GM12874 (cell line): ENCODE measurements around the gene ANO10.

Experiments used
- CTCF ChIP-seq: IDR thresholded peaks from 2 replicates; pipeline ENCODE4 v1.5.1; 2011; ENCODE audit warnings: low read depth, mild to moderate bottlenecking, control low read depth, low read length, moderate library complexity; ENCODE audit not compliant: insufficient read depth

Gene ANO10

GRCh38 chr3:43537225-43537624 lies 84.6 kb downstream of the ANO10 start:
- TF ChIP-seq CTCF = no peak

DNA sequence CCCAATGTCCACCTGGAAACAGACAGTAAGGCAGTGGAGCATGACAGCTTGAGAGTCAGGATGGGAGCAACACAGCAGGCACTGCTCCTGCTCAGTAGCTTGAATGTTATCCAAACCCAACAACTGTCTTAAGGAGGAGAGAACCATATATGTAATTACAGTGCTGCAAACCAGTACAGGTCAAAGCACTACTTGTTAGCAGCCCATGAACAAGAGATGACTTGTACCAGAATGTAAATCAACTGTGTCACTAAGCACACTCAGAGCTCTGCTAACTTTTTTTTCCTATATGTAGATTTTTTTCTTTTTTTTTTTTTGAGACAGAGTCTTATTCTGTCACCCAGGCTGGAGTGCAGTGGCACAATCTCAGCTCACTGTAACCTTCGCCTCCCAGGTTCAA lies 87.1 kb downstream of the ANO10 start:
- TF ChIP-seq CTCF = no peak

GRCh38 chr3:43533009-43533408 lies 88.8 kb downstream of the ANO10 start:
- TF ChIP-seq CTCF = no peak

DNA sequence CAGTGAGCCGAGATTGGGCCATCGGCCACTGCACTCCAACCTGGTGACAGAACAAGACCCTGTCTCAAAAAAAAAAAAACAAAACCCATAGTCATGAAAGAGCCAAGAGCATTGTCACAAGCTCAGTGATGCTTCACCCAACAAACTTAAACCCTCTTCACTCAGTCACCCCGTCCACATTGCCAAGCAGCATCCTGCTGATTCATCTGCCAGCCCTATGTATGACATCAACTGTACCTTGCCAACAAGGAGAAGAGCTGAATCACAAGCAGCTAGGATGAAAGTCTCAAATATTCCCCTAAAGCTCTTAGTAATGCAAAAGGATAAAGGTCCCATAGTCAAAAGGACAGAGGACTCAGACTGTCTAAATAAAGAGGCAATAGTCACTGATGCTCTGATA lies 90.0 kb downstream of the ANO10 start:
- TF ChIP-seq CTCF = no peak

- TF ChIP-seq CTCF = no peak
These were observed 93.2 kb downstream of the ANO10 start for GRCh38 chr3:43528498-43529099.

GRCh38 chr3:43526956-43527355 lies 94.9 kb downstream of the ANO10 start:
- TF ChIP-seq CTCF = no peak

GRCh38 chr3:43525941-43526607 lies 95.7 kb downstream of the ANO10 start:
- no peak for TF ChIP-seq CTCF

DNA sequence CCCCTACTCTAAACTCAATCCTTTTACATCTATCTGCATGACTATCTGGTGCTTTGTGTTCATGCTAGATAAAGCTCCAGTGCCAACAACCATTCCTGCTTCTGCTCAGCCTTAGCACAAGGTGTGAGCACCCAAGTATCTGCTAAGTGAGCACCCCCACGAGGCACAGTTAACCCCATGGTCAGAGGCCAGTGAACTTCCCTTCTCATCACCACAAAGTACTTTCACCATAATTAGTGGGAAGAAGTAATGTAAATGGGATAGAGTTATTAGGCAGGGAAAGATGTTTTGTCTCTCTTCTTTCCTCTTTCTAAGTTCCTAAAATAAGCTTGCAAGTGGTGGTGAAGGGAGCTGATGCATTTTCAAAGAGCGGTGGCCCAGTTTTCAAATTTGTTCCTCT lies 96.4 kb downstream of the ANO10 start:
- TF ChIP-seq CTCF = no peak
